ENCODE measurements around the gene CPNE5. TPM values are rescaled to one million over a fixed set of nuclear protein-coding genes. Genes with fewer than 3 reads are reported as not detected.

The CPNE5 gene
- polyA plus RNA-seq, 1 of the 3 experiments (the other 2 are of a cell fraction), result 0.30 TPM

GRCh38 chr6:36719126-36719525, 120.1 kb downstream of the CPNE5 start:
- TF ChIP-seq CTCF (IDR thresholded peaks at IDR 0.05) (no peak), TCF12 (IDR thresholded peaks at IDR 0.05) (no peak), TEAD4 (IDR thresholded peaks at IDR 0.05; ENCODE audit: borderline replicate concordance, insufficient read depth) (no peak), RFX5 (IDR thresholded peaks at IDR 0.05; ENCODE audit: low read length) (no peak), EZH2phosphoT487 (IDR thresholded peaks at IDR 0.05; ENCODE audit: borderline replicate concordance, low read depth) (no peak), TAF1 (IDR thresholded peaks at IDR 0.05; ENCODE audit: borderline replicate concordance, low read depth, low read length) (no peak), MEF2A (IDR thresholded peaks at IDR 0.05; ENCODE audit: borderline replicate concordance, low read depth) (no peak), JUND (IDR thresholded peaks at IDR 0.05) (no peak), POLR2AphosphoS5 (IDR thresholded peaks at IDR 0.05; ENCODE audit: low read depth, low read length) (no peak), GATA2 (CRISPR knock-in tag; IDR thresholded peaks at IDR 0.05) (no peak), MAX (IDR thresholded peaks at IDR 0.05; ENCODE audit: low read depth) (no peak), RAD21 (IDR thresholded peaks at IDR 0.05; ENCODE audit: low read length) (no peak)
- TF ChIP-seq, protein P1, sequence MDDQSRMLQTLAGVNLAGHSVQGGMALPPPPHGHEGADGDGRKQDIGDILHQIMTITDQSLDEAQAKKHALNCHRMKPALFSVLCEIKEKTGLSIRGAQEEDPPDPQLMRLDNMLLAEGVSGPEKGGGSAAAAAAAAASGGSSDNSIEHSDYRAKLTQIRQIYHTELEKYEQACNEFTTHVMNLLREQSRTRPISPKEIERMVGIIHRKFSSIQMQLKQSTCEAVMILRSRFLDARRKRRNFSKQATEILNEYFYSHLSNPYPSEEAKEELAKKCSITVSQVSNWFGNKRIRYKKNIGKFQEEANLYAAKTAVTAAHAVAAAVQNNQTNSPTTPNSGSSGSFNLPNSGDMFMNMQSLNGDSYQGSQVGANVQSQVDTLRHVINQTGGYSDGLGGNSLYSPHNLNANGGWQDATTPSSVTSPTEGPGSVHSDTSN (IDR thresholded peaks at IDR 0.05), result no peak
- POLR2A ChIA-PET, result no interaction called here

GRCh38 chr6:36718560-36718959, 120.7 kb downstream of the CPNE5 start:
- Histone ChIP-seq H3K4me3 (ENCODE audit: low read depth in 2 of 2, low read length in 1 of 2) (no peak overlapping the region), H3K9me2 (no peaks in the 10 kb centered on the region), H3K9ac (no peak overlapping the region), H3K4me1 (ENCODE audit: control insufficient read depth in 1 of 2, insufficient read depth in 2 of 2, low read depth in 1 of 2, low read length in 1 of 2) (peaks cover 0 to 13% of the 10 kb centered on the region in 2 experiments; a peak in 1 of 4 replicates), H3K36me3 (replicated peaks in 1 of 2; ENCODE audit: control insufficient read depth in 1 of 2, insufficient read depth in 2 of 2, low read length in 1 of 2) (no peaks in the 10 kb centered on the region), H3K27ac (ENCODE audit: low read depth in 2 of 2, low read length in 1 of 2) (no peak overlapping the region), H4K20me1 (ENCODE audit: insufficient read depth) (no peaks in the 10 kb centered on the region), H3K27me3 (ENCODE audit: insufficient read depth) (no peaks in the 10 kb centered on the region), H3K79me2 (ENCODE audit: insufficient read depth) (no peaks in the 10 kb centered on the region), H3K9me3 (no peaks in the 10 kb centered on the region), H2AFZ (ENCODE audit: low read depth) (no peak overlapping the region), H3K4me2 (no peak overlapping the region), H3F3A (replicated peaks; ENCODE audit: insufficient read depth) (no peaks in the 10 kb centered on the region)
- TF ChIP-seq NRF1 (IDR thresholded peaks at IDR 0.05; ENCODE audit: low read depth, low read length), result no peak
- TF ChIP-seq JUND (IDR thresholded peaks at IDR 0.05), result no peak
- no peak for TF ChIP-seq TCF12 (IDR thresholded peaks at IDR 0.05)
- no peak for TF ChIP-seq RXRA (IDR thresholded peaks at IDR 0.05; ENCODE audit: borderline replicate concordance, low read depth)
- TF ChIP-seq ELF1 (IDR thresholded peaks at IDR 0.05), result no peak
- TF ChIP-seq MXI1 (IDR thresholded peaks at IDR 0.05; ENCODE audit: low read depth, low read length), result no peak
- TF ChIP-seq, protein P2, sequence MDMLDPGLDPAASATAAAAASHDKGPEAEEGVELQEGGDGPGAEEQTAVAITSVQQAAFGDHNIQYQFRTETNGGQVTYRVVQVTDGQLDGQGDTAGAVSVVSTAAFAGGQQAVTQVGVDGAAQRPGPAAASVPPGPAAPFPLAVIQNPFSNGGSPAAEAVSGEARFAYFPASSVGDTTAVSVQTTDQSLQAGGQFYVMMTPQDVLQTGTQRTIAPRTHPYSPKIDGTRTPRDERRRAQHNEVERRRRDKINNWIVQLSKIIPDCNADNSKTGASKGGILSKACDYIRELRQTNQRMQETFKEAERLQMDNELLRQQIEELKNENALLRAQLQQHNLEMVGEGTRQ (IDR thresholded peaks at IDR 0.05; ENCODE audit: borderline replicate concordance, low read depth, low read length), result no peak
- CTCF ChIA-PET, result interaction anchor here (1.0 to 2.0 kb wide), 2 partner anchors 40 to 103 kb away, joined by 3 to 10 read pairs; no protein-coding TSS in a partner anchor
- POLR2A ChIA-PET, result no interaction called here
- no peak for DNase-seq
- 76% methylated on average over 5 of the region's 5 CpGs for WGBS (ENCODE audit: low lambda C conversion rate)

More at GRCh38 chr6:36719126-36719525, 120.1 kb downstream of the CPNE5 start:
- Histone ChIP-seq H3K27ac (ENCODE audit: low read depth in 2 of 2, low read length in 1 of 2) (no peak overlapping the region), H3K27me3 (ENCODE audit: insufficient read depth) (no peaks in the 10 kb centered on the region), H3F3A (replicated peaks; ENCODE audit: insufficient read depth) (no peaks in the 10 kb centered on the region), H3K9ac (no peak overlapping the region), H3K9me3 (no peaks in the 10 kb centered on the region), H3K4me2 (no peak overlapping the region), H3K9me2 (no peaks in the 10 kb centered on the region), H4K20me1 (ENCODE audit: insufficient read depth) (no peaks in the 10 kb centered on the region), H2AFZ (ENCODE audit: low read depth) (no peak overlapping the region), H3K79me2 (ENCODE audit: insufficient read depth) (no peaks in the 10 kb centered on the region), H3K4me3 (ENCODE audit: low read depth in 2 of 2, low read length in 1 of 2) (no peak overlapping the region), H3K36me3 (replicated peaks in 1 of 2; ENCODE audit: control insufficient read depth in 1 of 2, insufficient read depth in 2 of 2, low read length in 1 of 2) (no peaks in the 10 kb centered on the region), H3K4me1 (ENCODE audit: control insufficient read depth in 1 of 2, insufficient read depth in 2 of 2, low read depth in 1 of 2, low read length in 1 of 2) (peaks cover 0 to 13% of the 10 kb centered on the region in 2 experiments; a peak in 1 of 4 replicates)
- CTCF ChIA-PET, result interaction anchor here (1.0 to 2.0 kb wide), 3 partner anchors 12 to 104 kb away, joined by 4 to 10 read pairs (median 4); no protein-coding TSS in a partner anchor
- no peak for DNase-seq
- 80% methylated on average over 7 of the region's 7 CpGs for WGBS (ENCODE audit: low lambda C conversion rate)
